ENCODE results near the gene INPP5E. TPM values are rescaled to one million over a fixed set of nuclear protein-coding genes. Genes with fewer than 3 reads are reported as not detected.

INPP5E gene
- total RNA-seq, 1 experiment from 2014 or later: 18.2 TPM

DNA sequence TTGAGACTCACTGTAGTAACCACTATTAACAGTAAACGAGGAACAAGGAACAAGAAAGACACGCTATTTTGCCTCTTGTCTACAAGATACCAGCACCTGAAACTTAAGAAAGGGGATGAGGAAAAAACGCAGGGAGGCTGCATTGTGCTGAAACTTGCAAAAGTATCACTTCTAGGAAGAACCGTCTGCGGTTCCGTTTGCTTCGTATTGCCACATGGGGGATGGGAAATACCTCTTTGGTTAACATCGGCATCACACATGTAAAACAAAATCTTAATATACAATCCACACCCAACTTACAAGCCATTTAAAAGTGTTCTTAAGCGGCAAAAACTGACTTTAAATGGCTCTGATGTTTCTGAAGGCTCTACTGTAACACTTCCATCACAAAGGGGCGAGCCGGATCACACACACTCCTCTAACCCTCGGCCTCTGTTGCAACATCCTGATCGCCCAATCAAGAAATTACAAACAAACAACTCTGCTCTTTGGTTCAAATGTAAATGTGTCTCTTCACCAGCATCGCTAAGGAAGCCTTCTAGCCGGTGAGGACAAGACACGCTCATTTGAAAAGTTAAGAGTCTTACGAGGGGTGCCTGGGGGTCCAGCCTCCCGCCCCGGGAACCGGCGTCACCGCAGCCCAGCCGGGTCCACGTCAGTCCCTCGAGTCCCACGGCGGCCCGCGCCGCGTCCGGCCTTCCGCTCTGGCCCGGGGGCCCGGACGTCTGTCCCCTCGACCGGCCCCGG, 42.6 kb upstream of the INPP5E start:
- ChIA-PET CTCF (no interaction called here), POLR2A (ENCODE audit: unreplicated experiment) (no interaction called here)
- Histone ChIP-seq H3K4me1 (replicated peaks; ENCODE audit: insufficient read depth) (peaks cover 15% of the 10 kb centered on the region), H3K4me2 (peak overlapping the region; percentile 92), H3F3A (ENCODE audit: insufficient read depth, low read depth) (peaks cover 19% of the 10 kb centered on the region; the same call in 1 of the 2 replicates), H3K27ac (peak overlapping the region; percentile 85), H3K9me3 (ENCODE audit: insufficient read depth, low read depth) (no peaks in the 10 kb centered on the region), H3K9me2 (ENCODE audit: insufficient read depth) (no peaks in the 10 kb centered on the region), H3K4me3 (peak overlapping the region; percentile 92), H2AFZ (peak overlapping the region; percentile 76), H3K36me3 (ENCODE audit: low read depth) (peaks cover 10% of the 10 kb centered on the region; the same call in 1 of the 2 replicates), H3K27me3 (ENCODE audit: insufficient read depth, low read depth) (no peaks in the 10 kb centered on the region), H3K79me2 (ENCODE audit: low read depth) (peaks cover 68% of the 10 kb centered on the region), H4K20me1 (ENCODE audit: insufficient read depth) (peaks cover 60% of the 10 kb centered on the region)
- no peak for TF ChIP-seq EZH2 (IDR thresholded peaks at IDR 0.05; ENCODE audit: low read depth)
- TF ChIP-seq CTCF (conservative IDR thresholded peaks at IDR 0.05): no peak
- intact Hi-C loops (cut with micrococcal nuclease; ENCODE audit: unreplicated experiment): loop anchor here (5.0 to 10.0 kb wide), 3 partner anchors 137 to 365 kb away; partner anchors contain the start of genes CCDC183, TMEM141 and TMEM250
- TSS peak; percentile 68 for BruUV-seq (replicated peaks)
- peak in 1 of 2 experiments; percentile 17 for DNase-seq

DNA sequence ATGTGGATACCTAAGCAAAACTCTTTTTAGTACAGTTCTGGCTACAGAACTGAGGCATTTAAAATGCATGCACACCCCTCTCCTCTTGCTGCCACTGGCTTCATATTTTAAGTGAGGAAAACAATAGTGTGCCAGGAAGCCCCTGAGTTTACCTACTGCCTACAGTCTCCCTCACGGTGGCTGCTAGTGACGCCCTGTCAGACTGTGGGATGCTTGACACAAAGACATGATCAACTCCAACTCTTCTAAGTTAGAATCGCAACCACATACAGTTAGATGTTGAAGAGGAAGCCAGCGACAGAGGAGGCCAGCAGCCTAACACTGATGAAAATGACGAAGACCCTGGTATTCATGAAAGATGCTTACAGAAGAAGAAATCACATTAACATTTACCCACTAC, 41.9 kb upstream of the INPP5E start:
- POLR2A ChIA-PET (ENCODE audit: unreplicated experiment): interaction anchor here (0.7 kb wide), 1 partner anchor 38 kb away, joined by 3 read pairs; no protein-coding TSS in a partner anchor
- H3K9me3 ChIP-seq (ENCODE audit: insufficient read depth, low read depth): no peaks in the 10 kb centered on the region
- peaks cover 67% of the 10 kb centered on the region for H4K20me1 ChIP-seq (ENCODE audit: insufficient read depth)
- H3F3A ChIP-seq (ENCODE audit: insufficient read depth, low read depth): peaks cover 19% of the 10 kb centered on the region; the same call in 1 of the 2 replicates
- H3K9me2 ChIP-seq (ENCODE audit: insufficient read depth): no peaks in the 10 kb centered on the region
- peaks cover 15% of the 10 kb centered on the region for H3K4me1 ChIP-seq (replicated peaks; ENCODE audit: insufficient read depth)
- H3K79me2 ChIP-seq (ENCODE audit: low read depth): peaks cover 70% of the 10 kb centered on the region
- no TSS peak for BruUV-seq (replicated peaks)
- H3K4me2 ChIP-seq: peak overlapping the region; percentile 92
- no peak for DNase-seq
- no peak overlapping the region for H3K27ac ChIP-seq
- H3K4me3 ChIP-seq: peak overlapping the region; percentile 92
- TF ChIP-seq CTCF (conservative IDR thresholded peaks at IDR 0.05): no peak
- no peak for TF ChIP-seq EZH2 (IDR thresholded peaks at IDR 0.05; ENCODE audit: low read depth)
- H3K27me3 ChIP-seq (ENCODE audit: insufficient read depth, low read depth): no peaks in the 10 kb centered on the region
- intact Hi-C loops (cut with micrococcal nuclease; ENCODE audit: unreplicated experiment): loop anchor here (5.0 to 10.0 kb wide), 3 partner anchors 137 to 364 kb away; partner anchors contain the start of genes CCDC183, TMEM141 and TMEM250
- H2AFZ ChIP-seq: no peak overlapping the region
- CTCF ChIA-PET: no interaction called here
- H3K36me3 ChIP-seq (ENCODE audit: low read depth): peaks cover 15% of the 10 kb centered on the region; the same call in 1 of the 2 replicates

GRCh38 chr9:136476369-136477150, 36.9 kb upstream of the INPP5E start:
- Histone ChIP-seq H3K4me3 (no peak overlapping the region), H3K27me3 (ENCODE audit: insufficient read depth, low read depth) (no peaks in the 10 kb centered on the region), H3K9me3 (ENCODE audit: insufficient read depth, low read depth) (no peaks in the 10 kb centered on the region), H3K4me2 (no peak overlapping the region), H3K79me2 (ENCODE audit: low read depth) (peaks cover 63% of the 10 kb centered on the region), H3K9me2 (ENCODE audit: insufficient read depth) (no peaks in the 10 kb centered on the region), H4K20me1 (ENCODE audit: insufficient read depth) (peaks cover 98% of the 10 kb centered on the region), H3K36me3 (ENCODE audit: low read depth) (peaks cover 25% of the 10 kb centered on the region; the same call in 1 of the 2 replicates), H2AFZ (no peak overlapping the region), H3K27ac (no peak overlapping the region), H3F3A (ENCODE audit: insufficient read depth, low read depth) (peaks cover 13% of the 10 kb centered on the region; the same call in 1 of the 2 replicates), H3K4me1 (replicated peaks; ENCODE audit: insufficient read depth) (peaks cover 4% of the 10 kb centered on the region; the same call in 1 of the 2 replicates)
- intact Hi-C loops (cut with micrococcal nuclease; ENCODE audit: unreplicated experiment): no loop called here
- CTCF ChIA-PET: no interaction called here
- no peak for TF ChIP-seq EZH2 (IDR thresholded peaks at IDR 0.05; ENCODE audit: low read depth)
- no peak for TF ChIP-seq CTCF (conservative IDR thresholded peaks at IDR 0.05)
- POLR2A ChIA-PET (ENCODE audit: unreplicated experiment): no interaction called here
- no peak for DNase-seq
- no TSS peak for BruUV-seq (replicated peaks)

Data from PC-9 (cell line).